Smooth muscle cell (in vitro differentiated cells): Measurements from ENCODE around the gene SASH1. TPM values are rescaled to one million over a fixed set of nuclear protein-coding genes. Genes with fewer than 3 reads are reported as not detected.

Experiments used
- DNase-seq: peaks from one replicate; lab custom pipeline; 2025; ENCODE audit not compliant: unreplicated experiment; lab: John Stamatoyannopoulos, UW
- H2AFZ ChIP-seq: fragments of 200-600 bp; sonication (generic); 2 replicates; pipeline ENCODE4 v1.6.0; 2016; ENCODE audit warnings: antibody characterized with exemption, low read depth, mild to moderate bottlenecking
- H3F3A ChIP-seq: fragments of 200-600 bp; sonication (generic); 2 replicates; pipeline ENCODE4 v1.6.0; 2017; ENCODE audit warnings: antibody characterized with exemption, low read depth
- H3K27ac ChIP-seq: fragments of 200-600 bp; sonication (generic); 2 replicates; pipeline ENCODE4 v1.5.1; 2016; ENCODE audit warnings: low read depth, mild to moderate bottlenecking
- H3K27me3 ChIP-seq: fragments of 200-600 bp; sonication (generic); 2 replicates; pipeline ENCODE4 v1.6.1; 2016; ENCODE audit warnings: low read depth, mild to moderate bottlenecking
- H3K36me3 ChIP-seq: fragments of 200-600 bp; sonication (generic); 2 replicates; pipeline ENCODE4 v1.5.1; 2016; ENCODE audit warnings: low read depth
- H3K4me1 ChIP-seq: fragments of 200-600 bp; sonication (generic); 2 replicates; pipeline ENCODE4 v1.5.1; 2016; ENCODE audit warnings: low read depth
- H3K4me2 ChIP-seq: fragments of 200-600 bp; sonication (generic); 2 replicates; pipeline ENCODE4 v1.6.0; 2016; ENCODE audit warnings: mild to moderate bottlenecking
- H3K4me3 ChIP-seq: fragments of 200-600 bp; sonication (generic); 2 replicates; pipeline ENCODE4 v1.5.1; 2016; ENCODE audit warnings: mild to moderate bottlenecking
- H3K79me2 ChIP-seq: fragments of 200-600 bp; sonication (generic); 2 replicates; pipeline ENCODE4 v1.6.0; 2016; ENCODE audit warnings: low read depth, mild to moderate bottlenecking
- H3K9ac ChIP-seq: fragments of 200-600 bp; sonication (generic); 2 replicates; pipeline ENCODE4 v1.6.0; 2016; ENCODE audit warnings: low read depth
- H3K9me3 ChIP-seq: fragments of 200-600 bp; sonication (generic); replicated peaks from 2 replicates; pipeline ENCODE4 v1.5.1; 2016; ENCODE audit warnings: low read depth
- H4K20me1 ChIP-seq: fragments of 200-600 bp; sonication (generic); 2 replicates; pipeline ENCODE4 v1.6.0; 2016; ENCODE audit warnings: low read depth
- WGBS: methylation state at CpG from one replicate; pipeline ENCODE4 v1.1.7; 2016; ENCODE audit warnings: low lambda C conversion rate; 5-methylcytosine and 5-hydroxymethylcytosine counted together
- polyA plus RNA-seq: library from polyadenylated mRNA; unstranded; fragments of >200 nt; fragmentation: Nextera tagmentation; extraction: Ambion mirVana; gene quantifications from 2 replicates; pipeline ENCODE4 v1.2.1, GENCODE V29; 2016
- total RNA-seq: library from RNA; depleted of rRNA; stranded (reverse); fragments of >200 nt; gene quantifications from 2 replicates; pipeline ENCODE4 v1.2.3, GENCODE V29; 2014
- TF ChIP-seq, protein P1 (sequence below): fragments of 200-600 bp; sonication (generic); IDR thresholded peaks from 2 replicates; pipeline ENCODE4 v1.5.1; 2017; ENCODE audit warnings: borderline replicate concordance, mild to moderate bottlenecking, antibody characterized with exemption; ENCODE audit not compliant: insufficient read depth, poor library complexity, severe bottlenecking

The SASH1 gene
- total and polyA plus RNA-seq, 2 experiments from 2014 or later = 12.7 to 16.2 TPM

DNA sequence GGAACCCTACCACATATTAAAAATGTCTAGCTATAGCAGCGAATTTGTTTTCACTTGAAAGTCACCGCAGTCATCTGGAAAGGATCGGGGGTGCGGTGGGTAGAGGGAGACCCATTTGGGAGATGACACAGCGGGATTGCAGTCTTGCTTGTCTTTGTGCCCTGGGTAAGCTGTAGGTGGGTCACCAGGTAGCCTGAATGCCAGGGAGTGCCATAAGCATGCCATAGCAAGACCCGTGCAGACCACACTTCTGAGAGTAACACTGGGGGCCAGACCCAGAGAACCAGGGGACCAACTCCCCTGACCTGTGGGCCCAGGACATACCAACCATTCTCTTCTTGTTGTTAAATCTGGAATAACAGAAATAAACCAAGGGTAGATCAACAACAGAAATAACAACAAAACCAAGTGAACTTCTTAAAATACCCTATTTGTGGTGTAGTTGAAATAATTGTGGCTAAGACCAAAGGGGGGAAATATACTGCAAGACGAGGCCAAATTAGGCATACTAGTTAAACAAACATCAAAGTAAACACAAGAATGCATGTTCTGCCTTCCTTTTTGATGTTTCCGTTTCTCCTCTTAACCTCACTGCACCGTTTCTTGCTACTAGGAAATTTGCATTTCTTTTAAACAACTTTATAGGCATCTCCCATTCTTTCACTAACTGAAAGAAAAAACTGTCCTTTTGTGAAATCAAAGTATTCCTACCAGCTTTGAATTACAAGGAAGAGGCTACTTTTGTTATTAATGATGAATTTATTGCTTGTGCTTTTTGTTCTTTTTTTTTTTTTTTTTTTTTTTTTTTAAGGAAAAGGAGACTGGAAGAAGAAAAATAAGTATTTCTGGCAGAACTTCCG lies 128.2 kb downstream of the SASH1 start:
- H4K20me1 ChIP-seq = no peaks in the 10 kb centered on the region
- H3K4me3 ChIP-seq = no peak overlapping the region
- 63% methylated on average over 10 of the region's 10 CpGs for WGBS
- no peaks in the 10 kb centered on the region for H3K79me2 ChIP-seq
- peak overlapping the region; percentile 39 for H3K4me2 ChIP-seq
- TF ChIP-seq, protein P1, sequence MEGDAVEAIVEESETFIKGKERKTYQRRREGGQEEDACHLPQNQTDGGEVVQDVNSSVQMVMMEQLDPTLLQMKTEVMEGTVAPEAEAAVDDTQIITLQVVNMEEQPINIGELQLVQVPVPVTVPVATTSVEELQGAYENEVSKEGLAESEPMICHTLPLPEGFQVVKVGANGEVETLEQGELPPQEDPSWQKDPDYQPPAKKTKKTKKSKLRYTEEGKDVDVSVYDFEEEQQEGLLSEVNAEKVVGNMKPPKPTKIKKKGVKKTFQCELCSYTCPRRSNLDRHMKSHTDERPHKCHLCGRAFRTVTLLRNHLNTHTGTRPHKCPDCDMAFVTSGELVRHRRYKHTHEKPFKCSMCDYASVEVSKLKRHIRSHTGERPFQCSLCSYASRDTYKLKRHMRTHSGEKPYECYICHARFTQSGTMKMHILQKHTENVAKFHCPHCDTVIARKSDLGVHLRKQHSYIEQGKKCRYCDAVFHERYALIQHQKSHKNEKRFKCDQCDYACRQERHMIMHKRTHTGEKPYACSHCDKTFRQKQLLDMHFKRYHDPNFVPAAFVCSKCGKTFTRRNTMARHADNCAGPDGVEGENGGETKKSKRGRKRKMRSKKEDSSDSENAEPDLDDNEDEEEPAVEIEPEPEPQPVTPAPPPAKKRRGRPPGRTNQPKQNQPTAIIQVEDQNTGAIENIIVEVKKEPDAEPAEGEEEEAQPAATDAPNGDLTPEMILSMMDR = no peak
- no peak for DNase-seq
- H3K27ac ChIP-seq = peak overlapping the region; percentile 52
- no peak overlapping the region for H2AFZ ChIP-seq
- H3K9ac ChIP-seq = no peak overlapping the region
- no peaks in the 10 kb centered on the region for H3K27me3 ChIP-seq
- H3K9me3 ChIP-seq = no peaks in the 10 kb centered on the region
- H3K4me1 ChIP-seq = peaks cover 3% of the 10 kb centered on the region
- H3F3A ChIP-seq = peaks cover 5% of the 10 kb centered on the region
- H3K36me3 ChIP-seq = peaks cover 5% of the 10 kb centered on the region

DNA sequence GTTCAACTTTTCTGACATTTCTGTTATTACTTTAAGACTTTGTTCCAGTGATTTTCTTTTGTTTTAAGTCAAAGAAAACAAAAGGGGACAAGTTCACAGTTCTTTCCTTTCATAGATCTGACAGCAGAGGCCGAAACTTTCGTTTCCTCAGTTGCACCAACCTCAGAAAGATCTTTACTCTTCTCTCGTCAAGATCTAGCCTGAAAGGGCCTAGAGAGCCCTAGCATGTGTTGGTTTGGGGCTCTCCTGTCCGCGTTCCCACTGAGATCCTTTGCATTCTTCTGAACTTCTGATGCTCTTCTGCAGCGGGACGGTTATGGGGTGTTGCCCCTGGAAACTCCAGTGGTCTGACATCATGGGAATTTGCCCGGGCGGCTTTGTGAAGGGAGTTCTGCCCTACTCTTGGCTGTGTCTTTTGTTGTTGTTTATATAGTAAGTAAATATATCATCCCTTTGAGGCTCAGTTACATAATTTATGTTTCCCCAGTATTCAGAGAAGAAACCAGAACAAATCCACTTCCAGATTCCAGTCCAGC lies 129.1 kb downstream of the SASH1 start:
- peak overlapping the region; percentile 40 for H3K9ac ChIP-seq
- no peaks in the 10 kb centered on the region for H3K27me3 ChIP-seq
- H4K20me1 ChIP-seq = no peaks in the 10 kb centered on the region
- peak overlapping the region; percentile 52 for H3K27ac ChIP-seq
- DNase-seq = no peak
- H3K36me3 ChIP-seq = peaks cover 5% of the 10 kb centered on the region
- 68% methylated on average over 9 of the region's 9 CpGs for WGBS
- TF ChIP-seq, protein P1 = no peak
- H3K9me3 ChIP-seq = no peaks in the 10 kb centered on the region
- no peak overlapping the region for H2AFZ ChIP-seq
- H3K4me2 ChIP-seq = no peak overlapping the region
- peaks cover 3% of the 10 kb centered on the region for H3K4me1 ChIP-seq
- H3K79me2 ChIP-seq = no peaks in the 10 kb centered on the region
- no peak overlapping the region for H3K4me3 ChIP-seq
- H3F3A ChIP-seq = peaks cover 5% of the 10 kb centered on the region

- H3K4me3 ChIP-seq = no peak overlapping the region
- H3K4me1 ChIP-seq = peaks cover 3% of the 10 kb centered on the region
- peak overlapping the region; percentile 40 for H3K9ac ChIP-seq
- 78% methylated on average over 12 of the region's 12 CpGs for WGBS
- peaks cover 5% of the 10 kb centered on the region for H3F3A ChIP-seq
- no peaks in the 10 kb centered on the region for H3K9me3 ChIP-seq
- peak overlapping the region; percentile 52 for H3K27ac ChIP-seq
- peaks cover 5% of the 10 kb centered on the region for H3K36me3 ChIP-seq
- TF ChIP-seq, protein P1 = no peak
- no peak overlapping the region for H2AFZ ChIP-seq
- H3K79me2 ChIP-seq = no peaks in the 10 kb centered on the region
- H3K27me3 ChIP-seq = no peaks in the 10 kb centered on the region
- DNase-seq = no peak
- no peaks in the 10 kb centered on the region for H4K20me1 ChIP-seq
- H3K4me2 ChIP-seq = no peak overlapping the region
These were observed 129.8 kb downstream of the SASH1 start for GRCh38 chr6:148472171-148473105.
